Neural progenitor cell (in vitro differentiated cells): Measurements from ENCODE around the gene CTDSPL2.

ENCODE experiments used
- EZH2 ChIP-seq: fragments of 200-600 bp; sonication (generic); IDR thresholded peaks from 2 replicates; pipeline ENCODE4 v1.6.1; 2017; ENCODE audit warnings: antibody characterized with exemption, mild to moderate bottlenecking, moderate library complexity
- TF ChIP-seq, protein P1 (sequence below): fragments of 200-600 bp; sonication (generic); IDR thresholded peaks from 2 replicates; pipeline ENCODE4 v1.5.1; 2017; ENCODE audit warnings: antibody characterized with exemption, mild to moderate bottlenecking

DNA sequence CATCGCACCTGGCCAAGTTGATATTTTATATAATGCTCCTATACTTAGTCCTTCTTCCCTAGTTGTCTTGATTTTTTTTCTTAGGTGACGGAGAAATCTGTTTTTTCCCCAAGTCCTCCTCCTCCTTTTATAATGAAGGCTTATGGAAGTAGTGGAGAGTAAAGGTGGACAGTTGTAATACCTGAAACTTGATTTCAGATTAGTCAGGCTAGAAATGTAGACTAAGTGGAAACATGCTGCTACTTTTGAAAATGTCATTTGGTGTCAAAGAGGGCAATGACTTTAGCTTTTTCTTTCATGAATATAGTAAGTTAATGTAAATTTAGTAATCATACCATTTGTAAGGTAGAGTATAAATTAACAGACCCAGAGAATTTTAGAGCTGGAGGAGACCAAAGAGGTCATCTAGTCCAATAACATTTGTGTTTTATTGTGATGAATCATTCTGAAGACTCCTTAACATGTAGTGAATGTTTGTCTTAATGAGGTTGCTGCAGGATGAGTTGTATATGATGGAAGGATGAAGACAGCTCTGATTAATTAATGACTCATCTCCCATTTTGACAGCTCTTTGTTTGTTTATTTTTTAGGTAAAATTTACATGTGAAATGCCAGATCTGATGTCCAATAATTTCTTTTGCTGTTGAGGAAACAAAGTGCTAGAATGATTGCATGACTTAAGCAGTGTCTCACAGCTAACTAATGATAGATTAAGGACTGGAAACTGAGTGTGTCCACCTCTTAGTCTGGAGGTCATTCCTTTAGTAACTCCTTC lies 8.7 kb downstream of the CTDSPL2 start:
- TF ChIP-seq, protein P1, sequence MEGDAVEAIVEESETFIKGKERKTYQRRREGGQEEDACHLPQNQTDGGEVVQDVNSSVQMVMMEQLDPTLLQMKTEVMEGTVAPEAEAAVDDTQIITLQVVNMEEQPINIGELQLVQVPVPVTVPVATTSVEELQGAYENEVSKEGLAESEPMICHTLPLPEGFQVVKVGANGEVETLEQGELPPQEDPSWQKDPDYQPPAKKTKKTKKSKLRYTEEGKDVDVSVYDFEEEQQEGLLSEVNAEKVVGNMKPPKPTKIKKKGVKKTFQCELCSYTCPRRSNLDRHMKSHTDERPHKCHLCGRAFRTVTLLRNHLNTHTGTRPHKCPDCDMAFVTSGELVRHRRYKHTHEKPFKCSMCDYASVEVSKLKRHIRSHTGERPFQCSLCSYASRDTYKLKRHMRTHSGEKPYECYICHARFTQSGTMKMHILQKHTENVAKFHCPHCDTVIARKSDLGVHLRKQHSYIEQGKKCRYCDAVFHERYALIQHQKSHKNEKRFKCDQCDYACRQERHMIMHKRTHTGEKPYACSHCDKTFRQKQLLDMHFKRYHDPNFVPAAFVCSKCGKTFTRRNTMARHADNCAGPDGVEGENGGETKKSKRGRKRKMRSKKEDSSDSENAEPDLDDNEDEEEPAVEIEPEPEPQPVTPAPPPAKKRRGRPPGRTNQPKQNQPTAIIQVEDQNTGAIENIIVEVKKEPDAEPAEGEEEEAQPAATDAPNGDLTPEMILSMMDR, result no peak
- TF ChIP-seq EZH2, result no peak
